Small intestine (tissue), 7 donors: ENCODE data around the gene CEP112. TPM values are rescaled to one million over a fixed set of nuclear protein-coding genes. Genes with fewer than 3 reads are reported as not detected.

Experiments used
- DNase-seq, 2 donors: peaks; one replicate each; pipeline versions ENCODE4 v3.0.0 to v3.0.0-alpha.2; 2013
- FAIRE-seq: peaks from 2 replicates; lab custom pipeline; 2012; peaks lifted over from hg19 to GRCh38; lab: Jason Lieb, UNC
- H3K27ac ChIP-seq, 3 donors: one replicate each; pipeline ENCODE4 v1.5.1; 2013; ENCODE audit warnings: low read length in 2 of 3, mild to moderate bottlenecking in 2 of 3, control low read depth in 1 of 3, inconsistent platforms in 1 of 3, low read depth in 1 of 3, moderate library complexity in 1 of 3
- H3K27me3 ChIP-seq, 3 donors: one replicate each; pipeline ENCODE4 v1.6.1; 2013; ENCODE audit warnings: low read length in 3 of 3, inconsistent platforms in 1 of 3; ENCODE audit not compliant: control insufficient read depth in 3 of 3, insufficient read depth in 3 of 3
- H3K36me3 ChIP-seq, 3 donors: one replicate each; pipeline ENCODE4 v1.6.1; 2013; ENCODE audit warnings: low read length in 3 of 3, inconsistent platforms in 1 of 3, low read depth in 1 of 3, mild to moderate bottlenecking in 1 of 3, moderate library complexity in 1 of 3; ENCODE audit not compliant: control insufficient read depth in 3 of 3, insufficient read depth in 2 of 3
- H3K4me1 ChIP-seq, 3 donors: one replicate each; pipeline ENCODE4 v1.6.1; 2013; ENCODE audit warnings: low read length in 2 of 3, inconsistent platforms in 1 of 3, low read depth in 1 of 3, mild to moderate bottlenecking in 1 of 3, moderate library complexity in 1 of 3; ENCODE audit not compliant: control insufficient read depth in 3 of 3, insufficient read depth in 2 of 3
- H3K4me3 ChIP-seq, 3 donors: one replicate each; pipeline ENCODE4 v1.5.1; 2013; ENCODE audit warnings: low read length in 3 of 3, control low read depth in 1 of 3, inconsistent platforms in 1 of 3, low read depth in 1 of 3, mild to moderate bottlenecking in 1 of 3, moderate library complexity in 1 of 3
- H3K9me3 ChIP-seq, 2 donors: one replicate each; pipeline ENCODE4 v1.6.1; 2013; ENCODE audit warnings: low read depth in 1 of 2, low read length in 1 of 2; ENCODE audit not compliant: control insufficient read depth in 2 of 2, insufficient read depth in 1 of 2
- WGBS, 3 donors: extraction: QIAGEN DNeasy Blood & Tissue Kit; methylation state at CpG; one replicate each; pipeline ENCODE4 v1.1.7; 2013; 5-methylcytosine and 5-hydroxymethylcytosine counted together
- polyA plus RNA-seq, 4 donors: library from polyadenylated mRNA; stranded (reverse) in 3 of 4; unstranded in 1 of 4; fragments of 200-250 nt in 3 of 4; fragments of 120-200 nt in 1 of 4; gene quantifications; one replicate each; pipeline versions ENCODE4 v1.2.1 to v1.2.3, GENCODE V29; 2013
- donor health status: healthy with polysubstance abuse.
- donor health status: control.
- donor health status: control.
- donor health status: Bipolar disorder and iron deficiency.
- donor health status: healthy.

The CEP112 gene
- polyA plus RNA-seq, 4 donors = 2.4 to 3.6 (median 3.5) TPM; not detected in 1

- H3K36me3 ChIP-seq = no peaks in the 10 kb centered on the region
- H3K4me3 ChIP-seq = peak overlapping the region in 1 of 3 donors; percentile 31
- DNase-seq (peak in 1 of 2 donors; percentile 66), FAIRE-seq (no peak)
- H3K9me3 ChIP-seq = no peaks in the 10 kb centered on the region
- no peak overlapping the region for H3K27ac ChIP-seq
- H3K4me1 ChIP-seq = peaks cover 0 to 2% (median 0%) of the 10 kb centered on the region in 3 donors
- no peaks in the 10 kb centered on the region for H3K27me3 ChIP-seq
- WGBS, 3 donors = 17 to 56% (median 28%) methylated on average over 8 of the region's 8 CpGs
Measured at GRCh38 chr17:65711671-65712276, 480.2 kb downstream of the CEP112 start.

DNA sequence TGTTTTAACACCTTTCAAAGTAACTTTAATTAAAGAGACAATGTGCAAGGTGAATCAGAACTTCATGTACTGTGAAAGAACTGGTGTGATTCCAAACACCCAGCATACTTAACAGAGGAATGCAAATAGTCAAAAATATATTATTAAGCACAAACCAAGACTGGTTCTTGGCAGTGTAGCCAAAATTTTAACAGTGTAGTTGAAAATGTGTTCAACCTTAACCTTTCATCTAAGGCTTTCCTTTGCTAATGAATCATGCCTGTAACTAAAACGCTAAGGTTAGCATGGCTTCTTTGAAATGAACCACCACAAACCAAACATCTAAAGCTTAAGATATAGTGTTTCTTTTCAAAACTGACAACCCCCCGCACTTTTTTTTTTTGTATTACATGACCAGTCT, 484.2 kb downstream of the CEP112 start:
- FAIRE-seq (no peak), DNase-seq (no peak)
- H3K36me3 ChIP-seq = no peaks in the 10 kb centered on the region
- no peaks in the 10 kb centered on the region for H3K9me3 ChIP-seq
- 34 to 68% (median 58%) methylated on average over 2 of the region's 2 CpGs for WGBS, 3 donors
- H3K4me3 ChIP-seq = no peak overlapping the region
- peaks cover 0 to 8% (median 2%) of the 10 kb centered on the region in 3 donors for H3K4me1 ChIP-seq
- no peak overlapping the region for H3K27ac ChIP-seq
- H3K27me3 ChIP-seq = no peaks in the 10 kb centered on the region

DNA sequence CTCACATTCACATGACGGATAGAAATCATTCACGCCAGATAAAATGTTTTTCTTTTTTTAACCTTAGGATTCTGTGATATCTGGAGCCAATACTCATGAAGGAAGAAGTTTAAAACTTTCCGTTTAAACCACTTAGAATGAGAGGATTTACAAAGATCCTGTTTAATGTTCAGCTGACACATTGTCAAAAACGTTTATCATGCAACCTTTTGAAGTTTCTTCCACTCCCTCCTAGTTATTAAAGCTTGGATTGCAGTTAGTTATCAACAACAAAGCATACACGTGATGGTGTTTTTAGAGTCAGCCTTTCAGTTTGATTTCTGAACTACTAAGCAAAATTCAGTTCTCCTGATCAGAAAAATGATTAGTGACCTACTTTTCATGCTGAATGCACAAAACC, 487.2 kb downstream of the CEP112 start:
- H3K27ac ChIP-seq = no peak overlapping the region
- FAIRE-seq (no peak), DNase-seq (peak in 1 of 2 donors; percentile 6)
- H3K27me3 ChIP-seq = no peaks in the 10 kb centered on the region
- H3K4me3 ChIP-seq = no peak overlapping the region
- 10 to 54% (median 46%) methylated on average over 5 of the region's 5 CpGs for WGBS, 3 donors
- no peaks in the 10 kb centered on the region for H3K9me3 ChIP-seq
- no peaks in the 10 kb centered on the region for H3K36me3 ChIP-seq
- peaks cover 0 to 8% (median 0%) of the 10 kb centered on the region in 3 donors for H3K4me1 ChIP-seq

DNA sequence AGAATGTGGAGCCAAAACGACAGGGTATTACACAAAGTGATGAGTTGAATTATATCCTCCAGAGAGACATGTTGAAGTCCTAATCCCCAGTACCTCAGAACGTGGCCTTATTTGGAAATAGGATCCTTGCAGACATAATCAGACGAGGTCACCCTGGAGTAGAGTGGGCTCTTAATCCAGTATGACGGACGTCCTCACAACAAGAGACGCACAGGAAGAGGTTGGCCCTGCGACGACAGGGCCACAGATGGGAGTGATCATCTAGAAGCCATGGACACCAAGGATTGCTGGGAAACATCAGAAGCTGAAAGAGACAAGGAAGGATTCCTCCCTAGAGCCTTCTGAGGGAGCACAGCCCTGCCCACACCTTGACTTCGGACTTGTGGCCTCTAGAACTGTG, 488.0 kb downstream of the CEP112 start:
- H3K36me3 ChIP-seq = no peaks in the 10 kb centered on the region
- 79 to 86% (median 83%) methylated on average over 9 of the region's 9 CpGs for WGBS, 3 donors
- no peak overlapping the region for H3K27ac ChIP-seq
- FAIRE-seq (no peak), DNase-seq (peak in 1 of 2 donors; percentile 19)
- H3K4me3 ChIP-seq = no peak overlapping the region
- peaks cover 0 to 8% (median 0%) of the 10 kb centered on the region in 3 donors for H3K4me1 ChIP-seq
- H3K9me3 ChIP-seq = no peaks in the 10 kb centered on the region
- no peaks in the 10 kb centered on the region for H3K27me3 ChIP-seq

DNA sequence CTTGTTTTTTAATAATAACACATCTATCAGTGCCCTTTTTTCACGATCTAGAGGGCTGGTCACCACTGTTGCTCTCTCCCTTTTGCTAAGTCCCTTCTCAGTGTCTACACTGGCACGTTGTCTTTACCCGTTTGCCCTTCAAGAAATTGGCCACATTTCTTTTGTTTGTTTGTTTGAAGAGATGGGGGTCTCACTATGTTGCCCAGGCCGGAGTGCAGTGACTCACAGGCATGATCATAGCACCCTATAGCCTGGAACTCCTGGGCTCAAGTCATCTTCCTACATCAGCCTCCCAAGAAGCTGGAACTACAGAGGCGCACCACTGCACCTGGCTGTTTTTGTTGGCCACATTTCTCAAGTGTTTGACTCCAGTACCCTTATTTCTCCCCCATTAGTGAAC, 492.5 kb downstream of the CEP112 start:
- Histone ChIP-seq H3K9me3 (no peaks in the 10 kb centered on the region), H3K27ac (no peak overlapping the region), H3K27me3 (no peaks in the 10 kb centered on the region), H3K4me3 (no peak overlapping the region), H3K36me3 (no peaks in the 10 kb centered on the region), H3K4me1 (peaks cover 0 to 6% (median 0%) of the 10 kb centered on the region in 3 donors)
- FAIRE-seq (no peak), DNase-seq (no peak)
- 73 to 86% (median 82%) methylated on average over 5 of the region's 5 CpGs for WGBS, 3 donors

DNA sequence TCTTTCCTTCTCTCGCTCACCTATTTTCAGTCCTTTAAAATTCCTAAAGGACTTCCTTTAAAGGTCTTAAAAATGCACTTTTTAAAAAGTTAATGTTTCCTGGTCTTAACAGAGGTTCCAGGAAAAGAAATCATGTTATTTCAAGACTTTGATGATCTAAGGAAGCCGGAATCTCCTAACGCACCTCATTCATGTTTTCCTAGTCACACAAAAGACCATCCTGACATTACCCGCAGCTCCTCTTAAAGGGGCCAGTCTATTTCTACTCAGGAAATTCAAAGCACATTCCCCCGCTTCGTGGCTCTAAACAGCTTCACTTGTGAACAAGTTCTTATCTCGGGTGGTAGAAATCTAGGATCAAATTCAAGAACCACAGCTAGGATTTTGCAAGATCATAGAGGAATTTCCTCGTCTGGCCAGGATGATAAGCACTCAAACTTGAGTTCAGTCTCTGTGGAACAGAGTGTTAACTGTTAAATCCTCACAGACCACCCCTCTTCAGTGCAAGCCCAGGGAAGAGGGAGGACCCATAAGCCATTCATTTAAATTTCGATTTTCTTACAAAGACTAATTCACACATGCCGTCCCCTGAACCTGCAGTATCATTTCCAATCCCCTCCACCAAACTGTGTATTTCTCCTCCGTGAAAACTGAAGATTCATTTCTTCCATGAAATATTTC, 493.4 kb downstream of the CEP112 start:
- Histone ChIP-seq H3K27me3 (no peaks in the 10 kb centered on the region), H3K27ac (no peak overlapping the region), H3K4me3 (no peak overlapping the region), H3K36me3 (no peaks in the 10 kb centered on the region), H3K4me1 (no peaks in the 10 kb centered on the region), H3K9me3 (no peaks in the 10 kb centered on the region)
- DNase-seq = peak in 1 of 2 donors; percentile 20
- FAIRE-seq = no peak
- 41 to 53% (median 48%) methylated on average over 11 of the region's 11 CpGs for WGBS, 3 donors

DNA sequence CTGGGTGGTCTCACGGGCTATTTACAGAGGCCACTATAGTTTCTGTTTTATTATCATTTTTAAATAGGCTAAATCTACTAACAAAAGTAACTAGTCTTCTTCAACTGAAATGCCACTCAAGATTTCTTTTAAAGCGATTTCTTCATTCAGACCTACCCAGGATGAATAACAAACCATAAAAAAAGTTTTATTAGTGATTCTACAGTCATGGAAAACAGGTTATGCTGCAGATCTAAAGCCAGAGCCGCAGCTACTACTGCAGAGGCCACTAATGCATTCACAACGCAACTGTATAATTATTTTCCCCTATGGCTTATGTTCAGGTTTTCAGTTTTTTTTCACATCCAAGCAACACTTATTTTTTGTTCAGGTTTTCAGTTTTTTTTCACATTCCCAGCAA, 494.3 kb downstream of the CEP112 start:
- DNase-seq (peak in 1 of 2 donors; percentile 29), FAIRE-seq (no peak)
- Histone ChIP-seq H3K4me3 (no peak overlapping the region), H3K36me3 (no peaks in the 10 kb centered on the region), H3K4me1 (no peaks in the 10 kb centered on the region), H3K27me3 (no peaks in the 10 kb centered on the region), H3K27ac (no peak overlapping the region), H3K9me3 (no peaks in the 10 kb centered on the region)
- WGBS, 3 donors = 65 to 74% (median 72%) methylated on average over 4 of the region's 4 CpGs

DNA sequence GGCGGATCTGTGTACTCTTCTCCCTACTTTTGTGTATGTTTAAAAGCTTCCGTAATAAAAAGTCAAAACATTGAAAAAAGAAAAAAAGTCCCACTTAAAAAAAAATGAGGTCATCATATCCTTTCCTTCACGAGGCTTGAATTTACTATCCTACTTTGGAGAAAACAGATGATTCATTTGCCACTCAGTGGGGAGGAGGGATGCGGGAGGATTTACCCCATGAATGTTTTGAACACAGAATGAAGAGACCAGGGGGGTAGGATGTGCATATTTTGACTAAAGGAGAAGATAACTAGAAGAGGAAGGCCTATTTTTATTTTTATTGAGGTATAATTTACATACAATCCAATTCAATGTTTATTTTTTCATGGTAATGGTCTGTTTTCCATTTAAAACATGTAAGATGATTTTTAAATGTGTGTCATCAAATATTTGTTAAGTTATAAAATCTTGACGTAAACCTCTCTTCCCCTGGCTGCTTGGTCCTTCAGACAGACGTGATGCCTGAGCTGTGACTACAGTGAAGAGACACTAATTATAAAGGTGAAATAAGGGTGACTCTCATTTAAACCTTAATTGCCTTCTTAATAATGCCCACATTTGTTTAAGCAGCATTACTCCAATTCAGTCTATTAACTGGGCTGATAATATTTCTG, 495.1 kb downstream of the CEP112 start:
- no peak overlapping the region for H3K4me3 ChIP-seq
- FAIRE-seq (no peak), DNase-seq (no peak)
- no peaks in the 10 kb centered on the region for H3K36me3 ChIP-seq
- 72 to 86% (median 84%) methylated on average over 6 of the region's 6 CpGs for WGBS, 3 donors
- H3K4me1 ChIP-seq = no peaks in the 10 kb centered on the region
- H3K27me3 ChIP-seq = no peaks in the 10 kb centered on the region
- H3K27ac ChIP-seq = no peak overlapping the region
- no peaks in the 10 kb centered on the region for H3K9me3 ChIP-seq
